NCI-H82 treated with DMSO at 0.1 percent for 48 hours (cell line): ENCODE data around the gene E2F1.

ENCODE experiments used
- DNase-seq: peaks from one replicate; lab custom pipeline; 2025; ENCODE audit not compliant: unreplicated experiment; lab: John Stamatoyannopoulos, UW

Gene E2F1

DNA sequence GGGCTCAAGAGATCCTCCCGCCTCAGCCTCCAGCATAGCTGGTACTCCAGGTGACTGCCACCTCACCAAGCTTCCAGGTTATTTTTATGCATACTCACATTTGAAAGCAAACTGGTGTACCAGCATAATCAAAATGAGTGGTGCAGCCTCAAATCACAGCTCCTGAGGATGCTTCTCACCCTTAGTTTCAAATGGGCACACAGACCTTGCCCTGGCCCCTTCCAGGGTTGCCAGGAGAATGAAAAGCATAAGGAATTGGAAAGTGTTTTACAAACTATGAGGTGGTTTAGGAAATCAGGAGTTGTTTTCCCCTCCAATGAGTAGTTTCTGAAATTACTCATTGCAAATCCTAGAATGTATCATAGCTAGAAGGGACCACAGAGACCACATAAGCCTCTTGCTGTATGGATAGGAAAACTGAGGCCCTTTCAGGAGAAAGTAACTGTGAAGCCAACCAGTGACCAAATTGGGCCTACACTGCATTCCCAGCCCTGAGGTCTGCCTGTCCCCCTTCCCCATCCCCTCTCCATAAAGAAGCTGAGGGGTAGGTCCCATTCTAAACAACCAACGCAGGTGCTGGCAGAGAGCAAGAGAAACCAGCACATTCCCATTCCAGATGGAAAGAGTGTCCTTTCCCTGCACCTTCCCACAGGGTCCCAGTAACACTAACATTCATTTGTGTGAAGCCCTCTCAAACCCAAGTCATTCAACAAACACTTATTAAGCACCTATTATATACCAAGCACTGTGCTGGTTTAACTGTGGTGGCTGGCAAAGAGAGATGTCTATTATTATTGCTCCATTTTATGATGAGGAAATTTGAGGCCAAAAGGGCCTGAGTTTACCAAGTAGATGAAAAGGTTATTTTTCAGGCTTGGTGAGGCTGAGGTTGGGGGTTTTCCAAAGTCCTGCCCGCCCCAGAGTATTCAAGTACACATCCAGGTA is 2.1 kb upstream of the E2F1 start:
- no peak for DNase-seq

DNA sequence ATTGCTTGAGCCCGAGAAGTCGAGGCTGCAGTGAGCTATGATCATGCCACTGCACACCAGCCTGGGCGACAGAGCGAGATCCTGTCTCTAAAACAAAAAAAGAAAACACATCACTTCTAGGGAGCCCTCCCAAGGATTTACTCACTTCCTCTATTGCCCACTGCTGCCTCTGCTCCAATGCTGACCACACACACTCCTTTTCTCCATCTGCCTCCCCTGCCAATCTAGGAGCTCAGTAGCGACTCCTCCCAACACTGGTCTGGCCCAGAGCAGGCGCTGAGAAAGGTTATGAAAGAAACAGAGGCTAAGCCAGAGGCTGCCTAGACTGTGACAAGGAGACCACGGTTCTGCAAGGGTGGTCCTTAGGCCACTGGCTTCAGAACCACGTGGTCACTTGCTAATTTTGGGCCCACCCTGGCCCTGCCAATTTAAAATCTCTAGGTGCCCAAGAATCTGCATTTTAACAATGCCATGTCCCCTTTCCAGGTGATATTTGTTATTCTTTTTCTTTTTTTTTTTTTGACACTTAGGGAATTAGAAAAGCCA is 1.3 kb upstream of the E2F1 start:
- no peak for DNase-seq

GRCh38 chr20:33686984-33687366 is 790 bp upstream of the E2F1 start:
- DNase-seq, result no peak

GRCh38 chr20:33685328-33686099 is 671 bp downstream of the E2F1 start:
- DNase-seq, result peak; percentile 86

GRCh38 chr20:33684533-33685327 is 1.5 kb downstream of the E2F1 start:
- no peak for DNase-seq

DNA sequence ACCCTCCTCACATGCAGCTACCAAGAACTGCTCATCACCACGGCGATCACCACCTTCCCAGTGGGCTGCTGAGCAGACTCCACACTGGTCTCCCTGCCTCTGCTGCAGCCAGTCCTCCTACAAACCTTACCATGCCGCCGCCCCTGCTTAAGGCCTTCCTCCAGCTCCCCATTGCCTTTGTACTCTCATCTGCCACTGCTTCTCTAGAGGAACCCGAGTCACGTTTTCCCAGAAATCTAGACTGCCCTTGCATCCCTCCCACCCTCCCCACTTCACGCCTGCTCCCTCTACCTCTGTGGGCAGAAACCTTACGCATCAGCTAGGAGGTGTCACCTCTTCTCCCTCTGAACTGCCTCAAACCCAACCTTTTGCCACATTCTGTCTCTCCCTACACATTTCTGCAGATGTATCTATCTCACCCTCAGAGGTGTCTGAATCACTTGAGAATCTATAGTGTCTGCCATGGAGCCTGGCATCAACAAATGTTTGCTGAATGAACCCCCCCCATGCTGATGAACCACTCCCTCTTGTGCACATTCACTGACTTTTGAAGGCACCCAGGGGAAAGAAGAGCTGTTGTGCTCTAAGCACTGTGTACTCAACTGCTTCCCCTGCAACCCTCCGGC is 4.3 kb downstream of the E2F1 start:
- DNase-seq, result no peak

DNA sequence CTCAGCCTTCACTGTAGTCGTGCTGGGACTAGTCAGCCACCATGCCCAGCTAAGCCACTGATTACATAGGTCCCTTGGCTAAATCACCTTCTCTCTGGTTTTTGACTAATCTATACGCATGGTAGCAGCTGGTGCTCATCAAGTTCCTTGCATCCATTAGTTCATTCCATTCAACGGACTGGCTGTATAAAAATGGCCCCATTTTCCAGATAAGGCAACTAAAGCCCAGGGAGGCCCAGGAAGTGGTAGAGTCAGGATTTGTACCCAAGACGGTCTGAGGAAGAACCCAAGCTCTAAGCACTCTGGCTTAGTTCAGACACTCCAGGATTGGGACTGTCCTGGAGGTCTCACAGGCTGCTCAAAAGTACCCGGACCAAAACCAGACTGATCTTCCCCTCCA is 4.9 kb downstream of the E2F1 start:
- DNase-seq, result no peak

GRCh38 chr20:33680686-33681085 is 5.5 kb downstream of the E2F1 start:
- no peak for DNase-seq

DNA sequence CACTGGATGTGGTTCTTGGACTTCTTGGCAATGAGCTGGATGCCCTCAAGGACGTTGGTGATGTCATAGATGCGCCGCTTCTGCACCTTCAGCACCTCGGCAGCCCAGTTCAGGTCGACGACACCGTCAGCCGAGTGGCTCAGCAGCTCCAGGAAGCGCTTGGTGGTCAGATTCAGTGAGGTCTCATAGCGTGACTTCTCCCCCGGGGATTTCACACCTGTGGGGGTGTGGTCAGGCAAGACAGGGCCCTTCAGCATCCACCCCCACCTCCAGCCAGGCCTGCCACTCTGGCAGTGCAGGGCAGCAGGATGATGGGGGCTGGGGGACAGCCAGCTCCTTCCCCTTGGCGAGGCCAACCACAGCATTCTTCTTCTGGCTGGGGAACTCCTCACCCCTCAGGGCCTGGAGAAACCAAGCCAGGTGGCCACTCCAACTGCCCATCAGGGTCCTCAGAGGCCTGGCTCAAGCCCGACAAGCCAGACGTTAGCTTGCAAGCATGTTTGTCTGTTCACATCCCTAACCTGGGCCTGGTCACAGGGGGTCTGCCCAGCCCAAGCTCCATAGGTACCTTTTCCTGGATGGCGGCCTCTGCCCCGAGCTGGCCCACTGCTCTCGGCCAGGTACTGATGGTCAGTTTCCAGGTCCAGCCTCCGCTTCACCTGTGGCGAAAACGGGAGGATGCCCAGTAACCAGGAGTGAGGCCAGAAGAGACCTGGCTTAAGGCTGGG is 6.3 kb downstream of the E2F1 start:
- DNase-seq, result no peak

GRCh38 chr20:33677991-33678702 is 8.0 kb downstream of the E2F1 start:
- no peak for DNase-seq

DNA sequence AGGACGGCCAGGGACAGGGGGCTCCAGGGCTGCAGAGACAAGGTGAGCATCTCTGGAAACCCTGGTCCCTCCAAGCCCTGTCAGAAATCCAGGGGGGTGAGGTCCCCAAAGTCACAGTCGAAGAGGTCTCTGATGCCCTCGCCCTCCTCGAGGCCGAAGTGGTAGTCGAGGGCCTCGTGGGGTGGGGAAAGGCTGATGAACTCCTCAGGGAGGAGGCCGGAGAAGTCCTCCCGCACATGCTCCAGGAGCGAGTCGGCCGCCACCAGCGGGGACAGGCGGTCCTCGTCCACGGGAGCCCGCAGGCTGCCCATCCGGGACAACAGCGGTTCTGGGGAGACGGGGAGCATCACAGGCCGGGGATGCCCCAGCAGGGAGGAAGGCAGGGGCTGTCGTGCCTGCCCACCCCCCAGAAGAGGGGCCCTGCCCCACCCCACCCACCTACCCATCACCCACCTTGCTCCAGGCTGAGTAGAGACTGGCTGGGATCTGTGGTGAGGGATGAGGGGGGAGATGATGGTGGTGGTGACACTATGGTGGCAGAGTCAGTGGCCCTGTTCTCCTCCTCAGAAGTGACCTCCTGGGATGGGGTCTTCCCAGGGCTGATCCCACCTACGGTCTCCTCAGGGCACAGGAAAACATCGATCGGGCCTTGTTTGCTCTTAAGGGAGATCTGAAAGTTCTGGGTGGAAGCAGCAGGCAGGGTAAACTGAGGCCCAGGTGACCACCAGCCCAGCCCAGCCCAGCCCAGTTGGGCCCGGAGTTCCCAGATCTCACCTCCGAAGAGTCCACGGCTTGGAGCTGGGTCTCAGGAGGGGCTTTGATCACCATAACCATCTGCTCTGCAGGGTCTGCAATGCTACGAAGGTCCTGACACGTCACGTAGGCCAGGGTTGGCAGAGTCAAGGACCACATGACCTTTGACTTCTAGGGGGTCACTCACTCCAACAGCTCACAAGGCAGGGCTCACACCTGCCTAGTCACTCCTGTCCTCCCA is 9.2 kb downstream of the E2F1 start:
- no peak for DNase-seq

DNA sequence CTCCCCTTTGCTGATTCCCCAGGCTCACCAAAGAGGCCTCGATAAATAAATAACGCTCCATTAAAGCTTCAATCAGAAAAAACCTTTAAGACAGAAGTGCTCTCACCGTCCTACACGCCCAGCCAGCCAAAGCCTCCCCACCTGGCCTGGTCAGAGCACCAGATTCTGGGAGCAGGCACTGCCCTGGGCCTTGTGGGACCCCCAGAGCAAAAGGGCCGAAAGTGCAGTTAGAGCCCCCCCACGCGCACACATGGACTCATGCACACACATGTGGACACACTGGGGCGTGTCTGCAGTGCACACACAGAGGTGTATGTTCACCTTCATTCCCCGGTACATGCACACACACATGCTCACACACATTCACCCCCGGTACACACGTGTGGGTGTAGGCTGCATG is 10.1 kb downstream of the E2F1 start:
- DNase-seq, result no peak

GRCh38 chr20:33675136-33675959 is 10.8 kb downstream of the E2F1 start:
- DNase-seq, result no peak

DNA sequence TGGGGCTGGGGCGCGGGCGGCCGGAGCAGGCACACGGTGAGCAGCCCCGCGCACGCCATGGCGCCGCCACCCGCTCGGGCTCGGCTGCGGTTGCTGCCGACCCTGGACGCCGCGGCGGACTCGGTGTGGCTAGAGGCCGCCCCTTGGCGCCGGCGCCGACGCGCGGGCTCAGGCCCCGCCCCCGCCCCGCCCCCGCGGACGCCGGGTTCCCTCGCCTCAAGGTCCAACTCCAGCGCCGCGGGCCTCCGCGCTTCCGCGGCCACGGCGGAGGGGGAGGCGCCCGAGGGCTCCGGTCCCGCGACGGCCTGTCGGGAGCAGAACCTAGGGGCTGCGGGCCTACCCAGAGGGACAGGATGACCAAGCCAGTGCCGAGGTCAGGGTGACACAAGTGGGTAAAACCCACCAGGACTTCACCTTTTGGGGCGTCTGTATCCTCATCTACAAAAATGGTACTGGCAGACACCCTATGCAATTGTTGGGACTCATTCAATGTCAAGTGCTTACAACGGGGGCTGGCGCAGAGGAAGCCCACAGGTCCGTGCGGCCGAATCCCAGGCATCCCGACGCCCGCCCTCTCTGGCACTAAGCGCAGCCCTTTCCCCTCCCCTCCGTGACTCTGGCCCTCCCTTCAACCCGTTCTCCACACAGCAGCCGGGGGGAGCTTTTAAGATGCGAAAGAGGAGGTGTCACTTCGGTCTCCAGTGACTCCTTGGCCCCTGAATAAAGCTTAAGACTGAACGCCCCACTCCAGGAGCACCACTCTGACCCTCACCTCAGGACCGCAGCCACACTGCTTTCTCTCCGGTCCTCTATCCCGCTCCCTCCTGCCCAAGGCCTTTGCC is 11.7 kb downstream of the E2F1 start, which contains the start of gene NECAB3:
TSS of gene NECAB3 (minus strand) at position 135 of the 842 bp plus-strand sequence. CDS start at position 59, 76 bp downstream.
- DNase-seq, result peak; percentile 60

GRCh38 chr20:33673410-33674293 is 12.5 kb downstream of the E2F1 start:
- DNase-seq, result no peak
